Activated naive CD8-positive, alpha-beta T cell treated with anti-CD3 and anti-CD28 coated beads, Interleukin-2, amount 50 U/mL, for 16 hours (primary cell): Measurements from ENCODE around the gene PHPT1.
"Not testable (repeated sequence)": the region's sequence is repeated elsewhere in the genome, so short reads cannot be mapped to it uniquely, and the experiment has no call there.

Experiments used
- DNase-seq: peaks from one replicate; pipeline ENCODE4 v3.0.0-alpha.2; 2020; ENCODE audit warnings: low read depth, low spot score

PHPT1 gene

DNA sequence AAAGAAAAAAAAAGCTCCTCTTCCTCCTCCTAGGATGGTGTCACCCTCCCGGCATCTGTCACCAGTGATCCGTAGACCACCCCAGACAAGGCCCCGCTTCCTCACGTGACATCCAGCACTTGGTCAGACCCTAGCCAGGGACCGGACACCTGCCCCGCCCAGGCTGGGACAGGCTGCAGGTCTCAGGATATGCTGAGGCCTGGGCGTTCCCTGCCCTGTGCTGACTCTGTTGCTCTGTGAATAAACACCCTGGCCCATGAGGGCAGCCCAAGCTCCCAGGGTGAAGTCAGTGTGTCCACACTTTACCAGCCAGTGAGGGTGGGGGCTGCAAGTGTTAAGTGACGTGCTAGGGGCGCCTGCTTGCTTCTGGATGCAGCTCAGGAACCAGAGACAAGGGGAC, 11.3 kb downstream of the PHPT1 start:
- DNase-seq = no peak

- DNase-seq = no peak
Measured at GRCh38 chr9:136860933-136861873, 12.0 kb downstream of the PHPT1 start.

DNA sequence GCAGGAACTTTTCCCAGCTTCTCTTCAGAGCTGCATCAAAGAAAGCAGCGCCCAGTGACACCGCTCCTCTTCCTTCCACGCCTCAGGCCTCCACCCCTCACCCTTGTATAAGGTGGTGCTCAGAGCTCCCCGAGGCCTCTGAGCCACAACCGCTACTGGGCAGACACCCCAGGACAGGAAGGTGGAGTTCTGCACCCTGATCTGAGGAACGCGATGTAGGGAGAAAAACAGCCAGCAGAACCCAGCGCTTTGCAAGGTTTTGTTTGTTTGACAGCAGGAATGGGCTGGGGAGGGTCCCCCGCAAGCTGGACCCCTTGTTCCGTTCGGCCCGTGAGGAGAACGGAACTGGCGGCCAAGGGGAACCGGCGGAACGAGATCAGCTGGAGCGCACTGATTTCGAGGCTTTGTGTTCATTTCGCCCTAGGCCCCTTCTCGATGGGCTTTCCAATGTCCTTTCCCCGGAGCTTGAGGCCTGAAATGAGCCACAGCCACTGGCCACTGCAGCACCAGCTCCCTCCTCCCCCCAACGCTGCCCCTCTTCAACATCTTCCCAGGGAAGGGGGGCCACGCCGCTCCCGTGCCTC, 12.8 kb downstream of the PHPT1 start:
- DNase-seq = no peak

GRCh38 chr9:136862849-136863622, 13.8 kb downstream of the PHPT1 start:
- no peak for DNase-seq

DNA sequence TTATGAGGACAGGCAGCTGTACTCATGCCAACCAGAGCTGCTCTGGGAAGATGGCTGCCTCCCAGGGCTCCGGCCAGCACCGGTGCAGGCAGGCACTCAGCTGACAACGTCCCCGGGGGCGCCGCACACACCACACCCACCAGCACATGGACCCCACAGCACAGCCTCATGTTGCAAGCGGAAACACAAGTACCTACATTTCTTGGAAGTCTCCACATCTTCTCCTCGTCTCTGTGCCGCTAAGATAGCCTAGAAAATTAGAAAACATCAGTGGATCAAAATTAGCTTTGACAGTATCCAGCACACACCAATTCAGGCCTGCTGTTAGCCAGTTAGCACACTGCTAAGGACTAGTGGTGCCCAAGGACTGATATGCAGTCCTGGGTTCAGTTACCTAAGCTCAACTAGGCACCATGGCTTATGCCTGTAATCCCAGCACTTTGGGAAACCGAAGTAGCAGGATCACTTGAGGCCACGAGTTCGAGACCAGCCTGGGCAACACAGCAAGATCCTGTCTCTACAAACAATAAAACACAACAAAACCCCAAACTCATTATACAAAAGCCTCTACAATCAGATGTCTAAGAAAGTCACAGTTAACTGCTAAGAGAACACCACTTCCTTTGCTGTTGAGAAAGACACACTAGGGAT, 14.5 kb downstream of the PHPT1 start:
- no peak for DNase-seq

- no peak for DNase-seq
Measured at GRCh38 chr9:136865041-136865767, 16.0 kb downstream of the PHPT1 start.

DNA sequence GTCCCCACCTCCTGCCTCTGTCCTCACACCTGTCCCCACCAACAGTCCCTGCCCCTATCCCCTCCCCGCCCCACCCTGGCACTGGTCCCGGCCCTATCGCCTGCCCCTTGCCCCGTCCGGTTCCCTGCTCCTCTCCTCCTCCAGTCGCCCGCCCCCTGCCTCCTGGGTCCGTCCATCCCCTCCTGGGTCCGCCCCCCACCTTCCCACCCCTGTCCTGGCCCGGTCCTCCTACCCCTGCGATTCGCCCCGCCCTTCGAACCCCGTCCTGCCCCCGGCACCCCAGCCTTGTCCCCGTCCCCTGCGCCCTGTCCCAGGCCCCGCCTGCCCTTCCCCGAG, 16.5 kb downstream of the PHPT1 start:
- DNase-seq = no peak

- not testable (repeated sequence) for DNase-seq
Measured at GRCh38 chr9:136866898-136867421, 17.8 kb downstream of the PHPT1 start.

DNA sequence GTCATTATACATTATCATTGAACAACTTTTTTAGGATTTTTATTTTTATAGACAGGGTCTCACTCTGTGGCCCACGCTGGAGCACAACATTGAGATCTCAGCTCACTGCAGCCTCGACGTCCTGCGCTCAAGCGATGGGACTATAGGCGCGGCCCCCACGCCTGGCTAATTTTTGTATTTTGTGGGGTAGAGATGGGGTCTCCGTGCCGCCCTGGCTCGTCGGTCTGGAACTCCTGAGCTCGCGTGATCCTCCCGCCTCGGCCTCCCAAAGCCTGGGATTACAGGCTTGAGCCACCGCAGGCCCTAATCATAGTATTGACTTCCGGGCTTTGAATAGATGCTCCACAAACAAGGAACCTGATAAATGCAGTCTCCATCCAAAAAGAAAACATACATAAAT, 18.3 kb downstream of the PHPT1 start:
- no peak for DNase-seq

DNA sequence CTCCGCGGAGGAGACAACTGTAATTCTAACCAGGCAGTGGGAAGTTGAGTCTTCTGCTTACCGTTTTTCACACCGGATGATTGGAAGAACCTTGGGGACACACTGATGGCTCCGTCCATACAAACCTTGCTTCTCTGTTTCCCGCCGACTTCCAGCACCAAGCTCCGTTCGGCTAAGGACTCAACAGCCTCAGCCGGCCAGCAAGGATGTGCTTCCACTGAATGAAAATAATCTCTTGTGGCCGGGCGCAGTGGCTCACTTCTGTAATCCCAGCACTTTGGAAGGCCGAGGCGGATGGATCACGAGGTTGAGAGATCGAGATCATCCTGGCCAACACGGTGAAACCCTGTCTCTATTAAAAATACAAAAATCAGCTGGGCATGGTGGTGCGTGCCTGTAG, 18.7 kb downstream of the PHPT1 start:
- DNase-seq = no peak

GRCh38 chr9:136868644-136869043, 19.4 kb downstream of the PHPT1 start:
- no peak for DNase-seq

- DNase-seq = not testable (repeated sequence)
Measured at GRCh38 chr9:136869611-136870010, 20.4 kb downstream of the PHPT1 start.

GRCh38 chr9:136875155-136875554, 25.9 kb downstream of the PHPT1 start:
- no peak for DNase-seq

DNA sequence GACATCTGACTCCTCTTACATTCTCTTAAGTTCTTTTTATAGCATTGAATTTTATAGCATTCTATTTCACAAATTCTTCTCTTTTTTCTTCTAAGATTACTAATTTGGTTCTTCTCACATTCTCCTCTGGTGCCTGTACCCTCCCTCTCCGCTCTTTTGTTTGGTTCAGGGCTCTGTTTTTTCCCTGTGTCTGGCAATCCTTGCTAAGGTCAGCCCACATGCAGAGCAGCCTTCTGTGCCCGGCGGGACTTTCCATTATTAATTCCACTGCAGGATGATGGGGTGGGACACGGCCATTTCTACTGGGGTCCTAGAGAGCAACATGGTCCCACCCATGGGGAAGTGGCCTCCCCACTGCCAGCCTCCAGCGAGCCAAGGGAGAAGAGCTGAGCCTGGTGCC, 27.3 kb downstream of the PHPT1 start:
- DNase-seq = no peak

GRCh38 chr9:136880651-136881050, 31.4 kb downstream of the PHPT1 start:
- DNase-seq = no peak

DNA sequence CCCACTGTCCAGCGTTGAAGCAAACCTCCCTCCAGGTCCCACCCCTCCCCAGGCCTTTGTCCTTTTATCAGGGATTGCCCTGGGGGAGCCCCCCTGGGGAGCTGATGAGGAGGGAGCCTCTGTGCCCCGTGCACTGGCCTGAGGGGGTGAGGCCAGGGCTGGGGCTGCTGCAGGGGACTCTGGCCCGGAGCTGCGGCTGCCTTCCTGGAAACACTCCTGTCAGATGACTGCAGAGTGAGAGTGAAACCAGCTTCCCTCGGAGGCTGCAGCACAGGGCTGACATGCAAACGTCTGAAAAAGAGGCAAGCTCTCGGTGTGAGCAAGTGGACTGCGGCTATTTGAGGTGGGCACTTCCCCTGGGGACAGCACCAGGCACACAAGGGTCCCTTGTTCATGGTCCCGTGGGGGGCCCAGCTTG, 32.5 kb downstream of the PHPT1 start:
- DNase-seq = no peak

GRCh38 chr9:136882109-136882946, 33.1 kb downstream of the PHPT1 start:
- peak; percentile 84 for DNase-seq

- not testable (repeated sequence) for DNase-seq
Measured at GRCh38 chr9:136882947-136883283, 33.7 kb downstream of the PHPT1 start.

- not testable (repeated sequence) for DNase-seq
Measured at GRCh38 chr9:136883670-136884069, 34.5 kb downstream of the PHPT1 start.

DNA sequence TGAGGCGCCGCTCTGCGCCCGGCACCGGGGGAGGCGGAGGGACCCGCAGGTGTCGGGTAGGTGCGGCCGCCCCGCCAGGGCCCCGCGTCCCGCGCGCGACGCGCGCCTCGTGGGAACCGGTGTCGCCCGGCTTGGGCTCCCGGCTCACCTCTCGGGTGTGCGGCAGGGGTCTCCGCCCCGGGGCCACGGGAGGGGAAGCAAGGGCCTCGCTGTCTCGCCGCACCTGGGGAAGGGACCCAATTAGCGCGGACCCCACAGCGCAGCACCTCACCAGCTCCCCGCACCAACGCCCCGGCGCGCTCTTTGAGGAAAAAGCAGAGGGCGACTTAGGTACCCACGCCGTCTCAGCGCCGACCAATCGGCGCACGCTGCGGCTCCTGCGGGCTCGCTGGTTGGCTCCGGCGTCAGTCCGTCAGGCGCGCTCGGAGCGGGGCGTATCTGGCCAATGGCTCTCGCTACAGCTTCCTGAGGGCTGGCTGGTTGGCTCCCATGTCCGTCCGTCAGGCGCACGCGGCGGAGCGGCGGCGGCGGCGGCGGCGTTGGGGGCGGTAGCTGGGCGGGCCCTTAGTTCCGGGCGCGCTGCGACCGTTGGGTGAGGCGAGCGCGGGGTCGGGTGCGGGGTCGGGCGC, 36.9 kb downstream of the PHPT1 start, which contains the start of gene TRAF2:
TSS of gene TRAF2 (plus strand) at position 567 of the 629 bp plus-strand sequence. CDS start 12,225 bp downstream, outside the sequence.
- peak; percentile 93 for DNase-seq
